ENCODE data around the gene COL24A1.

GRCh38 chr1:86085741-86086409, 70.7 kb downstream of the COL24A1 start:
- TF ChIP-seq ZNF274 (IDR thresholded peaks at IDR 0.05; ENCODE audit: low read depth, low read length), result no peak
- TF ChIP-seq YY1 (IDR thresholded peaks at IDR 0.05; ENCODE audit: insufficient read depth, insufficient read length), result no peak
- TF ChIP-seq SUZ12 (IDR thresholded peaks at IDR 0.05; ENCODE audit: extremely low read depth, insufficient read depth, insufficient read length), result no peak

All from NT2/D1 (cell line).